Body of pancreas (tissue), 4 donors: ENCODE results near the gene PTPRF. TPM values are rescaled to one million over a fixed set of nuclear protein-coding genes. Genes with fewer than 3 reads are reported as not detected.

ENCODE experiments used
- ATAC-seq: fragments of 150-250 bp; one replicate; pipeline ENCODE4 v1.9.1; 2016
- DNase-seq, 4 donors: peaks; one replicate each; pipeline ENCODE4 v3.0.0-alpha.2; 2019
- H3K27ac ChIP-seq, 4 donors: fragments of 200-600 bp; sonication (generic); 1 replicate in 3 of 4; 2 replicates in 1 of 4; pipeline versions ENCODE4 v1.5.1 to v1.6.1; 2016 to 2019; ENCODE audit warnings: mild to moderate bottlenecking in 1 of 4, mixed read lengths in 1 of 4, moderate library complexity in 1 of 4
- H3K27me3 ChIP-seq, 2 donors: fragments of 200-600 bp; sonication (generic); one replicate each; pipeline ENCODE4 v1.6.0; 2016; ENCODE audit warnings: mild to moderate bottlenecking in 1 of 2
- H3K36me3 ChIP-seq, 2 donors: fragments of 200-600 bp; sonication (generic); replicated peaks in 1 of 2; 2 replicates each; pipeline ENCODE4 v1.5.1; 2016; ENCODE audit warnings: low read depth in 2 of 2; ENCODE audit not compliant: insufficient read depth in 1 of 2
- H3K4me1 ChIP-seq: fragments of 200-600 bp; sonication (generic); one replicate; pipeline ENCODE4 v1.6.0; 2016
- H3K4me3 ChIP-seq, 2 donors: fragments of 200-600 bp; sonication (generic); 1 replicate in 1 of 2; 2 replicates in 1 of 2; pipeline ENCODE4 v1.5.1; 2016 to 2019
- H3K9me3 ChIP-seq, 3 donors: fragments of 200-600 bp; sonication (generic); 1 replicate in 2 of 3; 2 replicates in 1 of 3; pipeline ENCODE4 v1.5.1; 2016
- CTCF ChIP-seq, 7 experiments: fragments of 450-650 bp in 4 of 7; fragments of 200-600 bp in 3 of 7; sonication (generic) in 3 of 7; IDR thresholded peaks; one replicate each; pipeline ENCODE4 v1.5.1; 2016 to 2019; ENCODE audit warnings: antibody characterized with exemption in 7 of 7
- POLR2A ChIP-seq, 3 donors: fragments of 450-650 bp; IDR thresholded peaks; one replicate each; pipeline ENCODE4 v1.6.1; 2016; ENCODE audit warnings: antibody characterized with exemption in 3 of 3, mild to moderate bottlenecking in 2 of 3
- WGBS, 2 donors: methylation state at CpG; one replicate each; pipeline ENCODE4 v1.1.5; 2017; 5-methylcytosine and 5-hydroxymethylcytosine counted together
- intact Hi-C: fragments of 100-400 bp; cut with DNase I; formaldehyde crosslinking; loops from one replicate; pipeline ENCODE4 v1.15.1; 2023
- total RNA-seq, 2 donors: library from RNA; depleted of rRNA; stranded (reverse); fragments of >200 nt; gene quantifications; one replicate each; pipeline ENCODE4 v1.1.0, GENCODE V29; 2016

Gene PTPRF
- total RNA-seq, 2 donors from 2014 or later = 81.7 to 89.0 TPM

- Histone ChIP-seq H3K4me3 (no peak overlapping the region), H3K27ac (no peak overlapping the region), H3K4me1 (no peaks in the 10 kb centered on the region), H3K36me3 (peaks cover 16 to 57% of the 10 kb centered on the region in 2 donors), H3K9me3 (no peaks in the 10 kb centered on the region), H3K27me3 (no peaks in the 10 kb centered on the region)
- TF ChIP-seq POLR2A (IDR thresholded peaks at IDR 0.05) (no peak), CTCF (IDR thresholded peaks at IDR 0.05) (no peak)
- intact Hi-C loops = no loop called here
- ATAC-seq (no peak), DNase-seq (no peak)
- 94 to 100% methylated on average over 5 of the region's 5 CpGs for WGBS, 2 donors
Observed at GRCh38 chr1:43669878-43670277, 139.2 kb downstream of the PTPRF start.

GRCh38 chr1:43671193-43671592, 140.5 kb downstream of the PTPRF start:
- Histone ChIP-seq H3K27ac (no peak overlapping the region), H3K9me3 (no peaks in the 10 kb centered on the region), H3K36me3 (peaks cover 9 to 52% of the 10 kb centered on the region in 2 donors), H3K27me3 (no peaks in the 10 kb centered on the region), H3K4me3 (no peak overlapping the region), H3K4me1 (no peaks in the 10 kb centered on the region)
- TF ChIP-seq POLR2A (IDR thresholded peaks at IDR 0.05) = no peak
- no peak for TF ChIP-seq CTCF (IDR thresholded peaks at IDR 0.05)
- WGBS, 2 donors = 93 to 100% methylated on average over 2 of the region's 2 CpGs
- DNase-seq = no peak
- intact Hi-C loops = no loop called here
- no peak for ATAC-seq

- H3K9me3 ChIP-seq = no peaks in the 10 kb centered on the region
- no peak overlapping the region for H3K4me3 ChIP-seq
- DNase-seq (no peak), ATAC-seq (no peak)
- no peaks in the 10 kb centered on the region for H3K4me1 ChIP-seq
- H3K27me3 ChIP-seq = no peaks in the 10 kb centered on the region
- peaks cover 8 to 46% of the 10 kb centered on the region in 2 donors for H3K36me3 ChIP-seq
- H3K27ac ChIP-seq = no peak overlapping the region
- intact Hi-C loops = no loop called here
- WGBS, 2 donors = 90 to 92% methylated on average over 10 of the region's 10 CpGs
- TF ChIP-seq CTCF (IDR thresholded peaks at IDR 0.05) = no peak
- no peak for TF ChIP-seq POLR2A (IDR thresholded peaks at IDR 0.05)
Observed at GRCh38 chr1:43671626-43672330, 141.1 kb downstream of the PTPRF start.

- no peak overlapping the region for H3K27ac ChIP-seq
- no peaks in the 10 kb centered on the region for H3K9me3 ChIP-seq
- no peaks in the 10 kb centered on the region for H3K27me3 ChIP-seq
- H3K4me1 ChIP-seq = no peaks in the 10 kb centered on the region
- no peak overlapping the region for H3K4me3 ChIP-seq
- TF ChIP-seq POLR2A (IDR thresholded peaks at IDR 0.05) (no peak), CTCF (IDR thresholded peaks at IDR 0.05) (no peak)
- H3K36me3 ChIP-seq = peaks cover 0 to 40% of the 10 kb centered on the region in 2 donors
- ATAC-seq (no peak), DNase-seq (no peak)
- 83 to 92% methylated on average over 7 of the region's 7 CpGs for WGBS, 2 donors
- intact Hi-C loops = no loop called here
Observed at GRCh38 chr1:43673261-43673660, 142.6 kb downstream of the PTPRF start.

Other genes with a start within 250 kb of the PTPRF start
- gene C1orf210, start 245.3 kb upstream of the PTPRF start, total RNA-seq = 10 to 100 TPM in 1 of 2 donors, 1 to 10 TPM in 1; 6.6 to 11.7 TPM
- gene TIE1, start 229.9 kb upstream of the PTPRF start, total RNA-seq = 10 to 100 TPM; 12.2 to 14.0 TPM
- gene MPL, start 193.1 kb upstream of the PTPRF start, total RNA-seq = not detected
- 1 to 10 TPM in 1 of 2 donors, not detected in 1; 2.3 TPM for gene CDC20, start 171.9 kb upstream of the PTPRF start, total RNA-seq
- 10 to 100 TPM; 17.5 to 21.8 TPM for gene ELOVL1, start 162.9 kb upstream of the PTPRF start, total RNA-seq
- gene MED8, start 141.1 kb upstream of the PTPRF start, total RNA-seq = 10 to 100 TPM; 19.4 to 22.1 TPM
- gene SZT2, start 141.0 kb upstream of the PTPRF start, total RNA-seq = 10 to 100 TPM; 25.9 to 61.6 TPM
- gene HYI, start 77.0 kb upstream of the PTPRF start, total RNA-seq = 100 to 1,000 TPM; 101 to 157 TPM
- gene KDM4A, start 119.3 kb downstream of the PTPRF start, total RNA-seq = 10 to 100 TPM; 11.2 to 12.5 TPM
- gene ST3GAL3, start 176.7 kb downstream of the PTPRF start, total RNA-seq = 10 to 100 TPM; 14.5 to 15.2 TPM